Measurements from ENCODE around the gene IRF9. TPM values are rescaled to one million over a fixed set of nuclear protein-coding genes. Genes with fewer than 3 reads are reported as not detected.

The IRF9 gene, protein sequence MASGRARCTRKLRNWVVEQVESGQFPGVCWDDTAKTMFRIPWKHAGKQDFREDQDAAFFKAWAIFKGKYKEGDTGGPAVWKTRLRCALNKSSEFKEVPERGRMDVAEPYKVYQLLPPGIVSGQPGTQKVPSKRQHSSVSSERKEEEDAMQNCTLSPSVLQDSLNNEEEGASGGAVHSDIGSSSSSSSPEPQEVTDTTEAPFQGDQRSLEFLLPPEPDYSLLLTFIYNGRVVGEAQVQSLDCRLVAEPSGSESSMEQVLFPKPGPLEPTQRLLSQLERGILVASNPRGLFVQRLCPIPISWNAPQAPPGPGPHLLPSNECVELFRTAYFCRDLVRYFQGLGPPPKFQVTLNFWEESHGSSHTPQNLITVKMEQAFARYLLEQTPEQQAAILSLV
- 8.2 and 9.2 TPM in 2 replicates for total RNA-seq (2014; rRNA removed; shearing (Covaris generic))
- polyA plus RNA-seq (2016; fragmentation: Nextera tagmentation; extraction: Ambion mirVana), result 8.4 and 11.1 TPM in 2 replicates
- long read RNA-seq, partial matches to known transcripts, result 0 of 5 reads
- long read RNA-seq, other reads (novel, unspliced or antisense), result 4 of 5 reads

DNA sequence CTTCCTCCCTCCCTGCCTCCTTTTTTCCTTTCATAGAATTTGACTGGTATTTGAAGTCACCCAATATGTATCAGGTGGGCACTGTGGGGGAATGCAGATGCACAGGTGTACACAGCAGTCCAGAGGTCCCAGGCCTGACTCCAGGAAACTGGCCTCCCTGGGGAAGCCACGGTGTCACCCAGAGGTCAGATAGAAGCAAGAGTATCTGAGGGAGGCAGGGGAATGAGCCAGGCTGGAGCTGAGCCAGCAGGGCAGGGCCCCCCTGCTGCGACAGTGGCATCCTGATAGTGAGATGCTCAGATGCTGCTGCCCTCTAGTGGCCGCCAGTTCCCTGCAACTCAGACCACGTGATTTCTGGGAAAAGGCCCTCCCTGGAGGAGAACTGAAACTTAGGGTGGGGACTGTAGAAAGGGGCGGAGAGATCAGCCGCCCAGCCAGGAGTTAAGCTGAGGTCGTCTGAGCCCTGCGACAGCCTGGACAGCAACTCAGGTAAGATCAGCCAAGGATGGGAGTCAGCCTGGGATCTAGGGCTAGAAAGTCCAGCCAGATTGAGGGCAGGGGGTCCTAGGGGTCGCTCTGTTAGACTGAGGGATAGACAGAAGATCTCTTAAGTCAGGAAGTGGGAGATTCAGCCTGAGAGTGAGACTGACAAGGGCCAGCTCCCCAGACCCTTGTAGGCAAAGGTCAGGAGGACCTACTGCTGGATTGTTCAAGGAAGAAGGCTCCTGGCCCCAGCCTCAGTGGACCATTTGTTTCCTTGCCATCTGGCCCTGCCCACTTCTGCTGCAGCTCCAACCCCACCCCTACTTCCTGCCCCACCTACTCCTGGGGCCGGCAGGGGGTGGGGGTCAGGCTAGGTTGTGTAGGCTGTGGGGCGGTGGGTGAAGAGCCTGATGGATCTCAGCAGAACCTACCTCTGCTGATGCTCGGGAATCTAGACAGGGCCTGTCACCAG lies at the start of gene IRF9:
IRF9 (plus strand) TSS at position 416 of the 955 bp plus-strand sequence. CDS start 880 bp downstream, outside the sequence.
- peak within 1 kb of the TSS; percentile 47; the same call in 1 of the 2 replicates for H3K27ac Mint-ChIP-seq
- H3K4me3 Mint-ChIP-seq, result peak within 1 kb of the TSS; percentile 69
- peaks cover 3% of the 10 kb centered on the region; the same call in 1 of the 2 replicates for H4K20me1 ChIP-seq (replicated peaks; ENCODE audit: insufficient read depth)
- H3K4me1 Mint-ChIP-seq, result peaks cover 9% of the 10 kb centered on the region
- H2AFZ ChIP-seq, result no peak within 1 kb of the TSS
- H3K9me2 ChIP-seq (ENCODE audit: insufficient read depth), result no peaks in the 10 kb centered on the region
- TF ChIP-seq, protein P1, sequence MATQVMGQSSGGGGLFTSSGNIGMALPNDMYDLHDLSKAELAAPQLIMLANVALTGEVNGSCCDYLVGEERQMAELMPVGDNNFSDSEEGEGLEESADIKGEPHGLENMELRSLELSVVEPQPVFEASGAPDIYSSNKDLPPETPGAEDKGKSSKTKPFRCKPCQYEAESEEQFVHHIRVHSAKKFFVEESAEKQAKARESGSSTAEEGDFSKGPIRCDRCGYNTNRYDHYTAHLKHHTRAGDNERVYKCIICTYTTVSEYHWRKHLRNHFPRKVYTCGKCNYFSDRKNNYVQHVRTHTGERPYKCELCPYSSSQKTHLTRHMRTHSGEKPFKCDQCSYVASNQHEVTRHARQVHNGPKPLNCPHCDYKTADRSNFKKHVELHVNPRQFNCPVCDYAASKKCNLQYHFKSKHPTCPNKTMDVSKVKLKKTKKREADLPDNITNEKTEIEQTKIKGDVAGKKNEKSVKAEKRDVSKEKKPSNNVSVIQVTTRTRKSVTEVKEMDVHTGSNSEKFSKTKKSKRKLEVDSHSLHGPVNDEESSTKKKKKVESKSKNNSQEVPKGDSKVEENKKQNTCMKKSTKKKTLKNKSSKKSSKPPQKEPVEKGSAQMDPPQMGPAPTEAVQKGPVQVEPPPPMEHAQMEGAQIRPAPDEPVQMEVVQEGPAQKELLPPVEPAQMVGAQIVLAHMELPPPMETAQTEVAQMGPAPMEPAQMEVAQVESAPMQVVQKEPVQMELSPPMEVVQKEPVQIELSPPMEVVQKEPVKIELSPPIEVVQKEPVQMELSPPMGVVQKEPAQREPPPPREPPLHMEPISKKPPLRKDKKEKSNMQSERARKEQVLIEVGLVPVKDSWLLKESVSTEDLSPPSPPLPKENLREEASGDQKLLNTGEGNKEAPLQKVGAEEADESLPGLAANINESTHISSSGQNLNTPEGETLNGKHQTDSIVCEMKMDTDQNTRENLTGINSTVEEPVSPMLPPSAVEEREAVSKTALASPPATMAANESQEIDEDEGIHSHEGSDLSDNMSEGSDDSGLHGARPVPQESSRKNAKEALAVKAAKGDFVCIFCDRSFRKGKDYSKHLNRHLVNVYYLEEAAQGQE (IDR thresholded peaks at IDR 0.05; ENCODE audit: unreplicated experiment), result peak; percentile 37
- TF ChIP-seq, protein P2, sequence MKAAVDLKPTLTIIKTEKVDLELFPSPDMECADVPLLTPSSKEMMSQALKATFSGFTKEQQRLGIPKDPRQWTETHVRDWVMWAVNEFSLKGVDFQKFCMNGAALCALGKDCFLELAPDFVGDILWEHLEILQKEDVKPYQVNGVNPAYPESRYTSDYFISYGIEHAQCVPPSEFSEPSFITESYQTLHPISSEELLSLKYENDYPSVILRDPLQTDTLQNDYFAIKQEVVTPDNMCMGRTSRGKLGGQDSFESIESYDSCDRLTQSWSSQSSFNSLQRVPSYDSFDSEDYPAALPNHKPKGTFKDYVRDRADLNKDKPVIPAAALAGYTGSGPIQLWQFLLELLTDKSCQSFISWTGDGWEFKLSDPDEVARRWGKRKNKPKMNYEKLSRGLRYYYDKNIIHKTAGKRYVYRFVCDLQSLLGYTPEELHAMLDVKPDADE (IDR thresholded peaks at IDR 0.05), result no peak
- TF ChIP-seq CREB1 (CRISPR knock-in tag; IDR thresholded peaks at IDR 0.05; ENCODE audit: low read depth) (no peak), EZH2 (IDR thresholded peaks at IDR 0.05; ENCODE audit: low read depth, unreplicated experiment) (no peak), ZNF114 (CRISPR knock-in tag; IDR thresholded peaks at IDR 0.05) (no peak), POLR2AphosphoS5 (IDR thresholded peaks at IDR 0.05; ENCODE audit: low read depth) (peak; percentile 55), ZNF331 (CRISPR knock-in tag; IDR thresholded peaks at IDR 0.05; ENCODE audit: low read depth) (no peak), STAT1 (IDR thresholded peaks at IDR 0.05; ENCODE audit: unreplicated experiment) (no peak), NANOG (IDR thresholded peaks at IDR 0.05; ENCODE audit: borderline replicate concordance) (no peak)
- TF ChIP-seq, protein P3, sequence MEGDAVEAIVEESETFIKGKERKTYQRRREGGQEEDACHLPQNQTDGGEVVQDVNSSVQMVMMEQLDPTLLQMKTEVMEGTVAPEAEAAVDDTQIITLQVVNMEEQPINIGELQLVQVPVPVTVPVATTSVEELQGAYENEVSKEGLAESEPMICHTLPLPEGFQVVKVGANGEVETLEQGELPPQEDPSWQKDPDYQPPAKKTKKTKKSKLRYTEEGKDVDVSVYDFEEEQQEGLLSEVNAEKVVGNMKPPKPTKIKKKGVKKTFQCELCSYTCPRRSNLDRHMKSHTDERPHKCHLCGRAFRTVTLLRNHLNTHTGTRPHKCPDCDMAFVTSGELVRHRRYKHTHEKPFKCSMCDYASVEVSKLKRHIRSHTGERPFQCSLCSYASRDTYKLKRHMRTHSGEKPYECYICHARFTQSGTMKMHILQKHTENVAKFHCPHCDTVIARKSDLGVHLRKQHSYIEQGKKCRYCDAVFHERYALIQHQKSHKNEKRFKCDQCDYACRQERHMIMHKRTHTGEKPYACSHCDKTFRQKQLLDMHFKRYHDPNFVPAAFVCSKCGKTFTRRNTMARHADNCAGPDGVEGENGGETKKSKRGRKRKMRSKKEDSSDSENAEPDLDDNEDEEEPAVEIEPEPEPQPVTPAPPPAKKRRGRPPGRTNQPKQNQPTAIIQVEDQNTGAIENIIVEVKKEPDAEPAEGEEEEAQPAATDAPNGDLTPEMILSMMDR (conservative IDR thresholded peaks at IDR 0.05; ENCODE audit: low read depth in 2 of 2), result peak; percentile 92 to 98
- peak within 1 kb of the TSS; percentile 43 for H3K4me3 ChIP-seq
- peaks cover 4% of the 10 kb centered on the region for H3K27me3 Mint-ChIP-seq (ENCODE audit: insufficient read depth, low read depth, poor library complexity)
- peaks cover 12% of the 10 kb centered on the region; the same call in 1 of the 2 replicates for H3F3A ChIP-seq (replicated peaks; ENCODE audit: low read depth)
- peak within 1 kb of the TSS; percentile 73 for H3K4me2 ChIP-seq
- H3K27me3 ChIP-seq (ENCODE audit: insufficient read depth), result no peaks in the 10 kb centered on the region
- peak; percentile 99 for DNase-seq (ENCODE audit: low spot score)
- peaks cover 58% of the 10 kb centered on the region for H3K36me3 Mint-ChIP-seq (ENCODE audit: low read depth)
- 0 out of 2 replicates have a peak, but pooled peaks cover 5% of the 10 kb centered on the region for H3K36me3 ChIP-seq (ENCODE audit: insufficient read depth)
- peak; percentile 96 for ATAC-seq
- H3K79me2 ChIP-seq (replicated peaks; ENCODE audit: insufficient read depth), result no peaks in the 10 kb centered on the region
- no peaks in the 10 kb centered on the region for H3K9me3 Mint-ChIP-seq
- H3K4me1 ChIP-seq (ENCODE audit: insufficient read depth), result peaks cover 11% of the 10 kb centered on the region
- H3K27ac ChIP-seq (ENCODE audit: low read depth), result no peak within 1 kb of the TSS

Measured in GM23338 (cell line).